Amniotic stem cell (primary cell): ENCODE measurements around the gene STX8.
"Not testable (repeated sequence)": the region's sequence is repeated elsewhere in the genome, so short reads cannot be mapped to it uniquely, and the experiment has no call there.

Experiments used
- DNase-seq: peaks from one replicate; lab custom pipeline; 2025; lab: John Stamatoyannopoulos, UW

STX8 gene

GRCh38 chr17:9575381-9576101, at the start of gene STX8:
STX8 (minus strand) TSS chr17:9575820; CDS start chr17:9575808, 12 bp downstream.
- DNase-seq: peak; percentile 58

- DNase-seq: no peak
Observed at GRCh38 chr17:9622961-9623360, 47.3 kb upstream of the STX8 start.

- no peak for DNase-seq
Observed at GRCh38 chr17:9615486-9615885, 39.9 kb upstream of the STX8 start.

- DNase-seq: no peak
Observed at GRCh38 chr17:9612006-9612405, 36.4 kb upstream of the STX8 start.

- no peak for DNase-seq
Observed at GRCh38 chr17:9611557-9611956, 35.9 kb upstream of the STX8 start.

- not testable (repeated sequence) for DNase-seq
Observed at GRCh38 chr17:9607058-9607457, 31.4 kb upstream of the STX8 start.

GRCh38 chr17:9606453-9606852, 30.8 kb upstream of the STX8 start:
- no peak for DNase-seq

GRCh38 chr17:9604583-9604982, 29.0 kb upstream of the STX8 start:
- DNase-seq: not testable (repeated sequence)

GRCh38 chr17:9598661-9599060, 23.0 kb upstream of the STX8 start:
- no peak for DNase-seq

GRCh38 chr17:9597638-9598037, 22.0 kb upstream of the STX8 start:
- not testable (repeated sequence) for DNase-seq

- DNase-seq: no peak
Observed at GRCh38 chr17:9594065-9594464, 18.4 kb upstream of the STX8 start.

GRCh38 chr17:9587969-9588656, 12.5 kb upstream of the STX8 start:
- no peak for DNase-seq

GRCh38 chr17:9577373-9577709, 1.7 kb upstream of the STX8 start:
- DNase-seq: no peak

- peak; percentile 59 for DNase-seq
Observed at GRCh38 chr17:9576521-9577372, 1.1 kb upstream of the STX8 start, which contains the start of gene CFAP52. CFAP52 (plus strand) TSS chr17:9576642; CDS start chr17:9576696, 54 bp downstream.

GRCh38 chr17:9571201-9571600, 4.4 kb downstream of the STX8 start:
- no peak for DNase-seq

- DNase-seq: no peak
Observed at GRCh38 chr17:9568957-9569588, 6.5 kb downstream of the STX8 start.

GRCh38 chr17:9568004-9568403, 7.6 kb downstream of the STX8 start:
- no peak for DNase-seq

GRCh38 chr17:9566739-9567138, 8.9 kb downstream of the STX8 start:
- not testable (repeated sequence) for DNase-seq

- no peak for DNase-seq
Observed at GRCh38 chr17:9566067-9566466, 9.6 kb downstream of the STX8 start.

GRCh38 chr17:9564104-9564503, 11.5 kb downstream of the STX8 start:
- DNase-seq: no peak

GRCh38 chr17:9557857-9558256, 17.8 kb downstream of the STX8 start:
- no peak for DNase-seq

- DNase-seq: no peak
Observed at GRCh38 chr17:9557161-9557755, 18.4 kb downstream of the STX8 start.
